SIG-M5 treated with dmso at 0.1 percent for 504 hours (cell line): ENCODE data around the gene UVSSA.
"Not testable (repeated sequence)": the region's sequence is repeated elsewhere in the genome, so short reads cannot be mapped to it uniquely, and the experiment has no call there.

ENCODE experiments used
- DNase-seq: peaks from one replicate; lab custom pipeline; 2025; ENCODE audit not compliant: unreplicated experiment; lab: John Stamatoyannopoulos, UW

UVSSA gene

DNA sequence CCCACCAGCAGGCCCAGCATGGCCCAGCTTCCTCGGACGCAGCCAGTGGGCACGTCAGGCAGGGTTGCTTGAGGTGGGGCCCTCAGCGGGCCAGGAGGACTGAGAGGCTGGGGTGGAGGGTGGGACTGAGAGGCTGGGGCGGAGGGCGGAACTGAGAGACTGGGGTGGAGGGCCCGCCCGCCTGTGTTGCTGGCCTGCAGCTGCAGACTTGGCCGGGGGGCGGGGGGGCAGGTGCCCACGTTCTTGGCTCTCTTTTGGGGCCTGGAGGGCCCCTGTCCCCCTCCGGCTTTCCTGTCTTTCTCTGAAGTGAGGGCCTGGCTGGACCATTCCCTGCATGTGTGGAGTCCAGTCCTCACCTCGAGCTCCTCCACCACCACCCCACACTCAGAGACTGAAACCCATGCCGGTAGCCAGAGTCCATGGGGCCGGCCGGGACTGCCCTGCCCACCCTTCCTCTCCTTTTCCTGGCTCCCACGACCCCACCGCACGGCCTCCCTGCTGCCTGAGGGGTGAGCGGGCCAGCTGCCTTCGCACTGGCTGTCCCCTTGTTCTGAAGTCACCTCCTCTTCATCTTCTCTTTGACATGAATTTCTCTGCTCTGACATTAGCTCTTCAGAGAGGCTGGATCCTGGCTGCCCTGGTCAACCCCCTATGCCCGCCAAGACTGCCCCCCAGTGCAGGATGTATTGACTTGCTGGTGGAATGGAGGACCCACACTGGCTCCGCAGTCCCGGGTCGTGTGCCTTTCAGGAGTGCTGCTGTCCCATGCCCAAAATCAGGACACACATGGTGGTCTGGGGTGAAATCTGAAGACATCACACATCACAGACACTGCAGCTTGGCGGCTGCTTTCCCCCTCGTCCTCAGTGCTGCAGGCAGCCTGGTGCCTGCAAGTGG, 69.3 kb downstream of the UVSSA start:
- DNase-seq: no peak

DNA sequence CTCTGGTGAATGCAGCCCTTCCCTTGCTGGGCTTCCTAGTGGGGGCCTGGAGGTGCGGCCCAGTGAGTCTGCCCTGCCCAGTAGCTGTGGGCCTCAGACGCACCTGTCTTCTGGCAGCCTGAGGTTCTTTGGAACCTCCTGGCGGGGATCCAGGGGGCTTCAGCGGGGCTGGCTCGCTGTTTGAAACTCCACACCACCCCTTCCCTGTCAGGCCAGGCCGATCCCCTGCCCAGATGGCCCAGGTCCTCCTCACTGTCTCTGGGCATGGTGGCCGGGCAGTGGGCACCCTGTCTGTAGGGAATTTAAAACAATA, 69.9 kb downstream of the UVSSA start:
- DNase-seq: no peak

DNA sequence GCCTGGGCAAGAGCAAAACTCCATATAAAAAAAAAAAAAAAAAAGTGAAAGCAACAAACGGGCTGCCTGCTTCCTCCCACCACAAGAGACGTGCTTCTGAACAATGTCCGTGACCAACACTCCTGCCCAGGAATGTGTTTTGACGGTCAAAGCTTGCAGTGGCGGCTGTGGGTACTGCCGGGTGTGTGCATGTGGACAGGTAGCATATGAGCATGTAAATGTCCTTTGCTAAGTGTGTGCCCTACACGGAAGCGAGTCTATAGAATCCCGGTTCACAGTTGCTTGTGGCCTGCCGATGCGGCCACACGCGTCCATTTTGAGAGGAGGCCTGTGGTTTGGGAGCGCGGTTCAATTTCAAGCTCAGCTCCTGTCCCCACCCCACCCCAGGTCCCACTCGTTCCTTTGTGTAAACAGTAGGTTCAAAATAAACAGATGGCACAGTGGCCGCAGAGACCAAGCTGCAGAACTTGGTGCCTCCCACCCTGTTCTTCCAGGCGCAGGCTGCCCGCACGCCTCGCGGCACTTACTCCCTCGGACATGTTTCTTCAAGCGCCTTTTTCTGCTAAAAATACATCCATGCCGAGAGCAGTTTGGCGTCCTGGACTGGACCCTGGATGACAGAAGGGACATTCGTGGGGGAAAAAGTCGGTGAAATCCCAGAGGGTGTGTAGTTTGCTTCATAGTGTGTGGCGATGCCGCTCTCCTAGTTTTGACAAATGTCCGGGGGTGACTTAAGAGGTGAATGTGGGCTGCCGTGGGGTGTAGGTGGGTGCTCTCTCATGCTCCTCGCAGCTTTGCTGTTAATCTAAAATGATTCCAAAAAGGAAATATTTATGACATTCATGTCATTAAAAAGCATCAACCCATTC, 70.7 kb downstream of the UVSSA start:
- no peak for DNase-seq

DNA sequence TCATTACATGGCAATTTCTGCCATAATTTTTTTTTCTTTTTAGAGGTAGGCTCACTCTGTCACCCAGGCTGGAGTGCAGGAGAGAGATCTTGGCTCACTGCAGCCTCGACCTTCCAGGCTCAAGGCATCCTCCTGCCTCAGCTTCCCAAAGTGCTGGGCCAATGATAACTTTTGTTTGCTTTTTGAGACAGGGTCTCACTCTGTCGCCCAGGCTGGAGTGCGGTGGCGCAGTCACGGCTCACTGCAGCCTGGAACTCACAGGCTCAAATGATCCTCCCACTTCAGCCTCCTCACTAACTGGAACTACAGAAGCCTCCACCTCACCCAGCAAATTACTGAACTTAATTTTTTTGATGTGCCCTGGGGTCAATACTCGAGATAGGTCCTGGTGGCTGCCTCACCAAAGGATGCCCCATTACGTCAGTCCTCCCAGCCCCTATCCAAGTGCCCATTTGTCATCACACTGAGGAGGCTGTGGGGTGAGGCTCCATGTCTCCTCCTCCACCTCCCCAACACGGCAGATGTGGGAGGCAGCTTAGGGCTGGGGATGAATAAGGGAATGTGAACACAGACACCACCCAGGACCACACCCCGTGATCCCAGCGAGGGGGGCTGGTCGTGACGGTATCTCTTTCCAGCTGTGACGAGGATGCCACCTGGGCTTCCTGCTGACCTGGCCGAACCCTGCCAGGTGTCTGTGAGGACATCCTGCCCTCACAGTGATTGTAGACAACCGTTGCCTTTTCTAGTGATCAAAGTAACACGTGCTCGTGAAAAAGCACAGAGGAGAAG, 71.7 kb downstream of the UVSSA start:
- DNase-seq: no peak

DNA sequence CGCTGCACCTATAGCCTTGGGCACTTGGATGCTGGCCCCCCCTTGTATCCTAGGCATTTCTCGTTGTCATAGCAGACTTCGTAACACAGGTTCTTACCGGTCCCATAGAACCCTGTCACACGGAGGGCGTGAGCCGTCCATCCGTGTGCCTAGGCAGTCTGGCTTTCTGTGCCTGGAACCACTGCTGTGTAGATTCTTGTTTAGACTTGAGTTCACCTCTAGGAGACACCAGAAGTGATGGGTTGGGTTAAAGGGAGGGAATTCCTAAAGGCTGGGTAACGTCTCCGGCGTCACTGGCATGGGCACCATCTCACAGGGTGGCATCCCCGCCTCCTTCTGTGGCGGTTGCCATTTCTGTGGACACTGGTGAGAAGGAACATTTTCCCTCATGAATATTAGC, 72.7 kb downstream of the UVSSA start:
- no peak for DNase-seq

DNA sequence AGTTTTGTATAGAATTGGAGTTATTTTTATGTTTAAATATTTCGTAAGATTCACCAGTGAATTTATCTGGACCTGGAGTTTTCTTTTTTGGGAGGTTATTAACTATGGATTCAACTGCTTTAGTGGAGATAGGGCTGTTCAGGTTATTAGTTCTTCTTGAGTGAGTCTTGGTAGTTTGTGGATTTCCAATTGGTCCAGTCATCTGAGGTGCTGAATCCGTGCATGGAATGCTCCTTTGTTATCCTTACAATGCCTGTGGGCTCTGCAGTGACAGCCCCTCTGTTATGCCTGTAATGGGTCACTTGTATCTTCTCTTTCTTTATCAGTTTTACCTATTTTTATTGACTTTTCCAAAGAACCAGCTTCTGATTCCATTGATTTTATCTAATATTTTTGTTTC, 74.6 kb downstream of the UVSSA start:
- DNase-seq: no peak

DNA sequence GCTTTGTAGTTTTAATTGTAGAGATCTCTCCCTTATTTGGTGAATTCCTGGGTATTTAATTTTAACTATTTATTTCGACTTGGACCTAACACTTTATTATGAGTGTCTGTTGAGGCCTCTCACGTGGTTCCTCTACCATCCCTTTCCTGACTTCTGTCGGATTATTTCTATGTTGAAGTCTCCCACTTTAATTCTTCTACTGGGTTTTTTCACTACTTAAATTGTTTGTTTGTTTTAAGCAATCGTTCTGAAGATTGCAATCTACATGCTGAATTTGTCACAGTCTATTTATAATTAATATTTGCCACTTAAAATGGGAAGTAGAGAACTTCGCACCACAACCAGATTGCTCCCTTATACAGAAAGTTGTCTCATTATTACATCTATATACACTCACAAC, 80.0 kb downstream of the UVSSA start:
- no peak for DNase-seq

DNA sequence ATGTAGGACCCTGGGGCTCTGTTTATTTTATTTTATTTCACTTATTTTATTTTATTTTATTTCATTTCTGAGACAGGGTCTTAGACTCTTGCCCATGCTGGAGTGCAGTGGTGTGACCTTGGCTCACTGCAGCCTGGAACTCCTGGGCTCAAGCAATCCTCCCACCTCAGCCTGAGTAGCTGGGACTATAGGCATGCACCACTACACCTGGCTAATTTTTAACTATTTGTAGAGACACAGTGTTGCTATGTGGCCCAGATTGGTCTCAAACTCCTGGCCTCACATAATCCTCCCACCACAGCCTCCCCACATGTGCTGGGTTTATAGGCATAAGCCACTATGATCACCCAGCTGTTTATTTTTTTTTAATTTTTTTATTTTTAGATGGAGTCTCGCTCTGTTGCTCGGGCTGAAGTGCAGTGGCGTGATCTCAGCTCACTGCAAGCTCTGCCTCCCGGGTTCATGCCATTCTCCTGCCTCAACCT, 96.7 kb downstream of the UVSSA start:
- not testable (repeated sequence) for DNase-seq
